Activated T-helper 1 cell treated with anti-CD3 and anti-CD28 coated beads, Interleukin-12 subunit alpha, Interleukin-12 subunit beta, Interleukin-2, Interleukin-4 antibody, amounts not matched to agents 30 ng/mL and 10 ng/mL and 1 ng/mL, durations not matched to agents 14 hours and 24 hours and 36 hours (primary cell): ENCODE results near the gene SLC10A1. TPM values are rescaled to one million over a fixed set of nuclear protein-coding genes. Genes with fewer than 3 reads are reported as not detected.

Source experiments
- DNase-seq: peaks from one replicate; pipeline ENCODE4 v3.0.0; 2021; ENCODE audit warnings: low spot score
- H3K27ac Mint-ChIP-seq: one replicate; pipeline ENCODE4 v1.8.0; 2021; ENCODE audit warnings: mild to moderate bottlenecking, mixed read lengths
- H3K27me3 Mint-ChIP-seq: one replicate; pipeline ENCODE4 v1.8.0; 2022; ENCODE audit warnings: mild to moderate bottlenecking, moderate library complexity, mixed read lengths; ENCODE audit not compliant: insufficient read depth
- H3K36me3 Mint-ChIP-seq: one replicate; pipeline ENCODE4 v1.8.0; 2021; ENCODE audit warnings: low read depth, mixed read lengths
- H3K4me1 Mint-ChIP-seq: one replicate; pipeline ENCODE4 v1.8.0; 2021; ENCODE audit warnings: low read depth, mixed read lengths
- H3K4me3 Mint-ChIP-seq: one replicate; pipeline ENCODE4 v1.8.0; 2021; ENCODE audit warnings: mild to moderate bottlenecking, moderate library complexity, mixed read lengths
- H3K9me3 Mint-ChIP-seq: one replicate; pipeline ENCODE4 v1.8.0; 2021; ENCODE audit warnings: mixed read lengths
- intact Hi-C: fragments of 100-400 bp; cut with micrococcal nuclease; formaldehyde crosslinking; loops from one replicate; pipeline ENCODE4 v1.15.1; 2024
- total RNA-seq: library from RNA; stranded (reverse); gene quantifications from 2 replicates; pipeline ENCODE4 v1.2.3, GENCODE V29; 2022

Gene SLC10A1
- total RNA-seq, 1 donor from 2014 or later = not detected

DNA sequence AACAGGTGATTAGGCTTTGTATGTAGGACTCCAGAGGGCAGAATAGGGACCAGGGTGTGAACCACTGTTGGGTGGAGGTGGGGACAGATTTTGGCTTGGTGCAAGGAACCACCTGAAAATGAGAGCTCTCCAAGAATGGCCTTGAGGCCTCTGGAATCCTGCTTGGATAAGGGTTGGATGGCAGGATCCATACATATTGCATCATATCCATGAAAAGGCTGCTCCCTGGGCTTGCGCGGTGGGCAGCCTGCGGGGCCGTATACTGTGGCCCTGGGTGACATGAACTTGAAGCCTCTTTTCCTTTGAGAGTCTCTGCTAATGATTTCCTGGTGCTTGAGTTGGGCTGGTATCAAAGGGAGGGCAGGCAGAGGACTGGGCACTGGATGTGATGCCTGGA, 1.3 kb upstream of the SLC10A1 start:
- no peak overlapping the region for H3K27ac Mint-ChIP-seq
- H3K4me1 Mint-ChIP-seq = no peaks in the 10 kb centered on the region
- H3K27me3 Mint-ChIP-seq = peaks cover 12% of the 10 kb centered on the region
- intact Hi-C loops = no loop called here
- no peaks in the 10 kb centered on the region for H3K9me3 Mint-ChIP-seq
- no peak overlapping the region for H3K4me3 Mint-ChIP-seq
- no peaks in the 10 kb centered on the region for H3K36me3 Mint-ChIP-seq
- no peak for DNase-seq

DNA sequence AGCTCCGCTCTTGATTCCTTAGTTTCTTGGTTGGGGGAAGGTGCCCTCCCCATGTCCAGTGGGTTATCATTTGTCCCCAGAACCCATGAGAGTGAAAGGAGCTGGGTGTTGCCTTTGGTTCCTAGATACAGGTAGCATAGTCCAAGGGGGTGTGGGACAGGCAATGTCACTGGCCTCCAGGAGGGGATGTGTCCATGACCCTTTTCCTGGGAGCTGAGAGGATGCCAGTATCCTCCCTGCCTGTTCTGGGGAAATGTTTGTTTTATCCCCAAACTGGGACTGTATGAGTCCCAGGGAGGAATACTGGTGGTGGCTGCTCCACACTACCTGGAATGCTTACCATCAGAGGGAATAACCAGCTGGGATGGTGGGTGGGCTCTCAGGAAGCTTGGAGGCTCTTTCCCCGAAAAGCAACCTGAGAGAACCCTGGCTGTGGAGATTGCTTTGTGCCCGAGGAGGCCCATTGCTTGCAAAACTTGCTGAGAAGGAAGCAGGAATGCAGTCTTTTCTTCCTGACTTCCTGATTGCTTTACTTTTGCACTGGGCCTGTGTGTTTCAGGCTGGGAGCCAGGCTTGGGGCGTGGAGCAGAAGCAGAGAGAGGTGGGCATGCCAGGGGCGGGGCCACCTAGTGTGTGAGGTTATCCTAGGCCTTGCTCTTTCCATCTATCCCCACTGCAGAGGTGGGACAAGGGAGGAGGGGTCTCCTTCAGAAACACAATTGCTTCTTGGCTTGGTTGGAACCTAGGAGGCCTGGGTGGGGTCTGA, 715 bp upstream of the SLC10A1 start:
- no peak for DNase-seq

DNA sequence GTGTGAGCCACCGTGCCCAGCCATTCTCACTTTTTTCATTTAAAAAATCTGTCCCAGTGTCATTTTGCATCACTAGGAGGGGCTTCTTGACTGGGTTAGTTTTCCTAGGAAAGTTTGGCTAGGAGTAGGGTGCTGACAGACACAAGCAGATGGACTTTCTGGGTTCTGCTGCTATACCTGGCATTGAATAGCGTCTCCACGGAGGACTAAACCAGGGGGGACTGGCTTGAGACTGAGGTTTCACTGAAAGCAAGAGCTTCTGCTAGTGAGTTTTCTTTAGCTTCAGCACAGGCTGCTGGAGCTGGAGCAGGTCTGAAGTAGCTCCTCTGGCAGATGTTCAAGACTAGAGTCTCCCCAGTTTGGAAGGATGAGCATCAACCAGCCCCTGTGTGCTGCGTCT, 1.4 kb downstream of the SLC10A1 start:
- no peaks in the 10 kb centered on the region for H3K4me1 Mint-ChIP-seq
- DNase-seq = no peak

More for the DNA sequence above, 715 bp upstream of the SLC10A1 start:
- Mint-ChIP-seq H3K27ac (no peak overlapping the region), H3K4me3 (no peak overlapping the region), H3K9me3 (no peaks in the 10 kb centered on the region), H3K36me3 (no peaks in the 10 kb centered on the region), H3K4me1 (no peaks in the 10 kb centered on the region), H3K27me3 (peaks cover 15% of the 10 kb centered on the region)
- intact Hi-C loops = no loop called here

DNA sequence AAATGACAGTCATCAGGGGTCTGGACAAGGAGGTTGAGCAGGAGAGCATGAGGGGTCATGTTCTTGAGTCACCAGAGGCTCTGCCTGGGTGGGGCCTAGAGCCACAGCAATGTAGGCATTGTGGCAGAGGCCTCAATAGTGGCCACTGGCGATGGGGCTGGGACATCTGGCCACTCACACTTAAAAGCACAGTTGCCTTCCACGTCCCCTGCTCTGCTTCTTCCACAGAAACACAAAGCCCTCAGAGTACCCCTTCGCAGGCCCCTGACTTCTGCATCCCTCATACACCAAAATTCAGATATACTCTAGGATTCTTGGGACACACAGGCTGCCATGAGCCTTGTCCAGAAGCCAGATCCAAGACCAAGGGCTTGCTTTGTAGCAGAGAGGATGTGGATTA, 2.2 kb downstream of the SLC10A1 start:
- Mint-ChIP-seq H3K4me1 (no peaks in the 10 kb centered on the region), H3K4me3 (no peak overlapping the region), H3K27me3 (peaks cover 6% of the 10 kb centered on the region), H3K9me3 (no peaks in the 10 kb centered on the region), H3K36me3 (no peaks in the 10 kb centered on the region), H3K27ac (no peak overlapping the region)
- DNase-seq = no peak
- intact Hi-C loops = no loop called here

More for the DNA sequence above, 1.4 kb downstream of the SLC10A1 start:
- no peak overlapping the region for H3K4me3 Mint-ChIP-seq
- intact Hi-C loops = no loop called here
- peaks cover 11% of the 10 kb centered on the region for H3K27me3 Mint-ChIP-seq
- no peaks in the 10 kb centered on the region for H3K36me3 Mint-ChIP-seq
- H3K27ac Mint-ChIP-seq = no peak overlapping the region
- H3K9me3 Mint-ChIP-seq = no peaks in the 10 kb centered on the region

DNA sequence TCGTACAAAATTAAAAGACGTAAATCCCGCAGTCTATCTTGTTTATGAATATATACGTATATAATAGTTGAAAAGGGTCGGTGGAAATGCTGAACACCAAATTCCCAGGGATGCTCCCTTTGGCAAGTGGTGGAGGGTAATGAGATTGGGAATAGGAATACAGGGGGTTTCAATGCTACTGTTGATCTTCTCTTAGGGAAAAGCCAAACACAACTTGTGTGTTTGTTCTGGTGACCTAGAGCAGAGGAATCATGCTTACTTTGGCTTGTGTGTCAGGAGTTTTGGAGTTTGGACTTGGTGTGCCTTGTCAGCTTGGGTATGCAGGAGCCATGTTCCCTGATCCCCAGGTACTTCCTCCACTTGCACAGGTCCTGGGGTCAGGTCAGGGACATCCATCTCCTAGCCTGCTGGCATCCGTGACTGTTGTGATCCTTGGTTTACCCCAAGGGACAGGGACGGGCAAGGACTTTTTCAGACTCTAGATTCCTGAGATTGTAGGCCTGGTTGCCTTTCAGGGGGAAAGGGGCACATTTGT, 4.1 kb downstream of the SLC10A1 start:
- DNase-seq = no peak
- intact Hi-C loops = no loop called here
- no peaks in the 10 kb centered on the region for H3K36me3 Mint-ChIP-seq
- no peak overlapping the region for H3K27ac Mint-ChIP-seq
- no peaks in the 10 kb centered on the region for H3K9me3 Mint-ChIP-seq
- no peaks in the 10 kb centered on the region for H3K4me1 Mint-ChIP-seq
- peaks cover 6% of the 10 kb centered on the region for H3K27me3 Mint-ChIP-seq
- no peak overlapping the region for H3K4me3 Mint-ChIP-seq

DNA sequence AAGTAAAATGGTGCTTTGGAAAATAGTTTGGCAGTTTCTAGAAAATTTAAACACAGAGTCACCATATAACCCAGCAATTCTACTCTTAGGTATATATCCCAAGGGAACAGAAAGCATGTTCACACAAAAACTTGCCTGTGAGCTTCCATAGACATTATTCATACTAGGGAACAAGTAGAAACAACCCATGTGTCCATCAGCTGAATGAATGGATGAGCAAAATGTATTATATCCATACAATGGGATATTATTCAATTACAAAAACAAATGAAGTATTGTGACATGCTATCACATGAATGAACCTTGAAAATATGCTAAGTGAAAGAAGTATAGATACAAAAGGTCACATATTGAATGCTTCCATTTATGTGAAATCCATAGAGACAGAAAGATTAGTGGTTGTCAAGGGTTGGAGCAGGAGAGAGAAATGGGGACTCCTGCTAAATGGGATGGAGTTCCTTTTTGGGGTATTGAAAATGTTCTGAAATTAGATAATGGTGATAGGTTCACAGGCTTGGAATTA, 7.9 kb downstream of the SLC10A1 start:
- intact Hi-C loops = no loop called here
- H3K27me3 Mint-ChIP-seq = peaks cover 5% of the 10 kb centered on the region

DNA sequence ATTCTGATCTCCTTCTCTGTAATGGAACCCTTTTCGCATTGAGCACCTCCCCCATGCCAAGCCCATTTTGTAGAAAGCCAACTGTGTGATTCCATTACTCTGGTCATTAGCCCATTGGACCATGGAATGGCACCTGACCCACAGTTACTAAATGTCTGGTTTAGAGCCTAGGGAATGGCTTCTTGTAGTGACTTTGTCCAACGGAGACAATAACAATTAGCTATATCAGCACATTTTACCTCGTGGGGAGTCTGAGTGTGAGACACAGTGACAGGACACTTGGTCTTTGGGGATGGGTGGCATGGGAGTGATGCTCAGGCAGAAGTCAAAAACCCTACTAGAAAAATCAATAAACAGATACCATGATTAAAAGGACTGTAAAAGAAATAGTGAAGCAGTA, 10.4 kb downstream of the SLC10A1 start:
- Mint-ChIP-seq H3K4me1 (no peaks in the 10 kb centered on the region), H3K36me3 (no peaks in the 10 kb centered on the region), H3K27me3 (no peaks in the 10 kb centered on the region), H3K9me3 (no peaks in the 10 kb centered on the region), H3K4me3 (no peak overlapping the region), H3K27ac (no peak overlapping the region)
- no peak for DNase-seq
- intact Hi-C loops = no loop called here

More for the DNA sequence above, 7.9 kb downstream of the SLC10A1 start:
- Mint-ChIP-seq H3K27ac (no peak overlapping the region), H3K36me3 (no peaks in the 10 kb centered on the region), H3K4me1 (no peaks in the 10 kb centered on the region), H3K9me3 (no peaks in the 10 kb centered on the region), H3K4me3 (no peak overlapping the region)
- no peak for DNase-seq

DNA sequence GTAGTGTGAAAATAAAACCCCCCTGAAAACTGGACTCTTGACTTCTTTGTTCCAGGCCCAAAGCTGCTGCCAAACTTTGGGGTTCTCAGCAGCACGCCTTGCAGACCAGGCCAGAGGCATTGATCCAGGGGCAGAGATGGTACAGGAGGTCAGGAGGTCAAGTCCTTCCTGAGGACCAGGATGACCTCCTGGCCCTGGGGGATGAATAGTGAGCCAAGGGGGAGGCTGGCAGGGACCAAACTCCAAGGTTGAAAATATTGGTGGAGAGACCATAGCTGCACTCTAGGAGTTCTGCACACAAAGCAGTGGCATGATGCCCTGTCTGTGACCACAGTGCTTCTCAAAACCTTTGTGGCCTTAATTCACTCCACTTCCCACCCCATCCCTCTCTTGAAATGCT, 12.1 kb downstream of the SLC10A1 start:
- Mint-ChIP-seq H3K9me3 (no peaks in the 10 kb centered on the region), H3K36me3 (peaks cover 1% of the 10 kb centered on the region), H3K4me3 (no peak overlapping the region), H3K27ac (no peak overlapping the region), H3K27me3 (no peaks in the 10 kb centered on the region), H3K4me1 (no peaks in the 10 kb centered on the region)
- no peak for DNase-seq
- intact Hi-C loops = no loop called here

DNA sequence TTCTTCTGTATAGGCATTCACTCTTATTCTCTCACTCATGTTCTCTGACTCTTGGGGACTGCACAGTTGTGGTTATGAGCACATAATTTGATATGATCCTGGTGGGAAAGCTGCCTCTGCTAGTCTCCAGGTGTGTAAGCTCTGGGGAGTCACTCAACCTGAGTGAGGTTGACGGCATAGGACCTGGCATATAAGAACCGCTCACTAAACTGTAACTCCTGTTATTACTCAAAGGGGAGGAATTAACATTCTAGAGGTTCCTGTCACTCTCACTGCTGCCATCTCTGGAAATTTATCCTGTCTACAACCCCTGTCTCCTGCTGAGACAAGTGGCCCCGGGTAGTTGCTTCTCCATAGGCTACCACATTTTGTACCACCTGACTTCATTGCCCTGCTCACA, 16.1 kb downstream of the SLC10A1 start:
- peaks cover 14% of the 10 kb centered on the region for H3K4me1 Mint-ChIP-seq
- peaks cover 29% of the 10 kb centered on the region for H3K36me3 Mint-ChIP-seq
- no peak overlapping the region for H3K27ac Mint-ChIP-seq
- DNase-seq = no peak
- H3K27me3 Mint-ChIP-seq = no peaks in the 10 kb centered on the region
- intact Hi-C loops = no loop called here
- H3K9me3 Mint-ChIP-seq = no peaks in the 10 kb centered on the region
- H3K4me3 Mint-ChIP-seq = no peak overlapping the region

DNA sequence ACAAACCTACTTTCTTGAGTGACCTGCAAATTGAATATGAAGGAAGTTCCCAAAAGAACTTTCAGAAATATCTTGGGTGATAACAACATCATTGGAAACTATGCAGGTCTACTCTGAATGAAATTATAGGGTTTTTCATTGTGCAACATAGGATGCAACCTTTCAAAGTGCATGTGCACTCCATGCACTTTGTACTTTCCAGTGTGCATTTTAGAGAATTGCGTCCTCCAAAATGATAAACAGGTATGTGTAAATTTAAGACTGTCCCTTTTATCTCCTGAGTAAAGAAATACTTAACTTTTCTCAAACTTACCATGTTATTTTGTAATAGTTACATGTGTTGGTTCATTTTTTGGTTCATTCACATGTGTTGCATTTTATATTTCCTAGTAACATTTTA, 16.9 kb downstream of the SLC10A1 start:
- H3K36me3 Mint-ChIP-seq = peaks cover 36% of the 10 kb centered on the region
- peaks cover 21% of the 10 kb centered on the region for H3K4me1 Mint-ChIP-seq
- intact Hi-C loops = no loop called here
- no peak overlapping the region for H3K27ac Mint-ChIP-seq
- H3K27me3 Mint-ChIP-seq = no peaks in the 10 kb centered on the region
- DNase-seq = no peak
- H3K4me3 Mint-ChIP-seq = no peak overlapping the region
- no peaks in the 10 kb centered on the region for H3K9me3 Mint-ChIP-seq

DNA sequence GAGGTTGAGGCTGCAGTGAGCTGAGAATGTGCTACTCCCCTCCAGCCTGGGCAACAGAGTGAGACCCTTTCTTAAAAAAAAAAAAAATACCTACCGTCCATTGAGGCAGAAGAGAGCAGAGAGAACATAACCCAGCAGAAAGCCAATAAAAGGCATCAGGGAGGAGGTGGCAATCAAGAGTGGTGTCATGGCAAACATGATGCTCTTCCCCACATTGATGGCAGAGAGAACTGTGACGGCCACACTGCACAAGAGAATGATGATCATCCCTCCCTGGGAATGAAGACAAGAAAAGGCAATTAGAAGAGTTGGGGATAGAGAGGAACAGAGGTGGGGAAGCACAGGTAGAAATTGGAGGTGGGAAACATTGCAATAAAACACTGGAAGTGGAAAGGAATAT, 18.0 kb downstream of the SLC10A1 start:
- Mint-ChIP-seq H3K27me3 (no peaks in the 10 kb centered on the region), H3K4me3 (no peak overlapping the region), H3K9me3 (no peaks in the 10 kb centered on the region), H3K36me3 (peaks cover 39% of the 10 kb centered on the region), H3K27ac (no peak overlapping the region), H3K4me1 (peaks cover 21% of the 10 kb centered on the region)
- DNase-seq = no peak
- intact Hi-C loops = no loop called here

DNA sequence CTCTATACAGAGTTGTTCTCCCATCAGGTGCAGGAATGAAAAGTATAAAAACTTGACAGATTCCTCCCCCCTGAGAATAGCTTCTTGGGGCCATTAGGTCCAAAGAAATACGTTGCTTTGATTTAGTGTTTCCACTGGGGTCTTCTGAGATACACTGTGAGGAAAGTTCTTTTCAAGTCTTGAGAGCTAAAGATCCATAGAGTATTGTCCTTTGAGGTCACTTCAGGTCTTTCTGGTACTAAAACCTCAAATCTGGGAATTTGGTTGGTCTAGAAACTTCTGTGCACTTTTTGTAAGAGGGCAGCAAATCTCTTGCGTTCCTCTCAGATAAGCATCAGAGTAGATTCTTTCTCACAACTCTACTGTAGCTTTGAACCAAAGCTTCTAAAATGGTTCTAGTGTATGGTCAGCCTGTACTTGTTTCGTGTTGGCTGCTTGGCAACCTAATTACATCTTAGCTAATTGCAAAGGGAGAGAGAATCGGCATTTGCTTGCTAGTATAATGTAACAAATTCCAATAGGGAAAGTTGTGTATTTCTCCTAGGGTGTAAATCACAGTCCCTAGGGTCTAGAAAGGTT, 20.1 kb downstream of the SLC10A1 start:
- no peak for DNase-seq
- Mint-ChIP-seq H3K4me1 (peaks cover 34% of the 10 kb centered on the region), H3K4me3 (peak overlapping the region; percentile 19)

DNA sequence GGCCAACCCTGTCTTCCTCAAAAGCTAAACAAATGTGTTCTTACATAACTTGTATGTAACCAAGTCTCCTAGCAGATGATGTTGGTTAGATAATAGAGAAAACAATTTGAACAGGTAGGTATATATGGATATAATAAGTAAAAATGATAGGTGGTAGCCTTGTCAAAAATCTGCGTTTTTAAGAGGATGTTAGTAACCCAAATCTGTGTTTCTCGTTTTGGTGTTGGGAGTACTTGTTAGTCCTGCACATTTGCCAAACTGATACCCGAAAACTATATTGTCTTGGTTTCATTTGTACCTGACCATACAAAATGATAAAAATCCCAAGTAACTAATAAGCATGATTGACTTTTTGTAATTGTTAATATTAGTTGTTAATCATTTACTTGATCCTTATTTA, 22.0 kb downstream of the SLC10A1 start:
- DNase-seq = no peak
- Mint-ChIP-seq H3K27me3 (no peaks in the 10 kb centered on the region), H3K36me3 (peaks cover 68% of the 10 kb centered on the region), H3K4me3 (no peak overlapping the region), H3K27ac (no peak overlapping the region), H3K9me3 (no peaks in the 10 kb centered on the region), H3K4me1 (peaks cover 48% of the 10 kb centered on the region)
- intact Hi-C loops = no loop called here

More for the DNA sequence above, 20.1 kb downstream of the SLC10A1 start:
- peaks cover 55% of the 10 kb centered on the region for H3K36me3 Mint-ChIP-seq
- peak overlapping the region; percentile 19 for H3K27ac Mint-ChIP-seq
- H3K27me3 Mint-ChIP-seq = no peaks in the 10 kb centered on the region
- intact Hi-C loops = no loop called here
- H3K9me3 Mint-ChIP-seq = no peaks in the 10 kb centered on the region
